HepG2 (cell line): Measurements from ENCODE around the gene NAT9. TPM values are rescaled to one million over a fixed set of nuclear protein-coding genes. Genes with fewer than 3 reads are reported as not detected.

Experiments used
- GMEB2 ChIP-seq: IDR thresholded peaks from 2 replicates; pipeline ENCODE4 v1.6.1; 2016; ENCODE audit warnings: missing biosample characterization, missing genetic modification reagents, low read depth
- RORA ChIP-seq: sonication (generic); formaldehyde crosslinking; IDR thresholded peaks from 2 replicates; pipeline ENCODE4 v1.5.0; 2020; ENCODE audit warnings: mild to moderate bottlenecking, missing genetic modification reagents, moderate library complexity
- SMYD3 ChIP-seq: sonication (generic); formaldehyde crosslinking; IDR thresholded peaks from 2 replicates; pipeline ENCODE4 v1.8.1; 2023; ENCODE audit warnings: mild to moderate bottlenecking, missing genetic modification reagents
- ZBTB34 ChIP-seq: sonication (generic); formaldehyde crosslinking; IDR thresholded peaks from 2 replicates; pipeline ENCODE4 v1.8.0; 2022; ENCODE audit warnings: mild to moderate bottlenecking, missing genetic modification reagents
- ZFP36L2 ChIP-seq: sonication (generic); formaldehyde crosslinking; IDR thresholded peaks from 2 replicates; pipeline ENCODE4 v1.4.0; 2020; ENCODE audit warnings: missing genetic modification reagents
- ZNF142 ChIP-seq: sonication (generic); formaldehyde crosslinking; IDR thresholded peaks from 2 replicates; pipeline ENCODE4 v1.4.0; 2020; ENCODE audit warnings: missing genetic modification reagents
- ZNF292 ChIP-seq: sonication (generic); formaldehyde crosslinking; IDR thresholded peaks from 2 replicates; pipeline ENCODE4 v1.8.1; 2022; ENCODE audit warnings: mild to moderate bottlenecking, low read depth, missing genetic modification reagents, borderline replicate concordance
- ZNF460 ChIP-seq: sonication (generic); formaldehyde crosslinking; IDR thresholded peaks from 2 replicates; pipeline ENCODE4 v1.5.1; 2020; ENCODE audit warnings: missing genetic modification reagents, mild to moderate bottlenecking, borderline replicate concordance
- ZNF484 ChIP-seq: sonication (generic); formaldehyde crosslinking; IDR thresholded peaks from 2 replicates; pipeline ENCODE4 v1.5.1; 2020; ENCODE audit warnings: mild to moderate bottlenecking, low read depth, missing genetic modification reagents, borderline replicate concordance
- ZNF501 ChIP-seq: sonication (generic); formaldehyde crosslinking; IDR thresholded peaks from 2 replicates; pipeline ENCODE4 v1.5.1; 2020; ENCODE audit warnings: mild to moderate bottlenecking, moderate library complexity, missing genetic modification reagents
- ZNF556 ChIP-seq: sonication (generic); formaldehyde crosslinking; IDR thresholded peaks from 2 replicates; pipeline ENCODE4 v1.4.0; 2020; ENCODE audit warnings: mild to moderate bottlenecking, missing genetic modification reagents, borderline replicate concordance
- ZNF879 ChIP-seq: sonication (generic); formaldehyde crosslinking; IDR thresholded peaks from 2 replicates; pipeline ENCODE4 v1.8.1; 2023; ENCODE audit warnings: missing genetic modification reagents
- polyA plus RNA-seq, 8 experiments: library from polyadenylated mRNA; depleted of rRNA in 3 of 8; stranded (reverse) in 7 of 8; unstranded in 1 of 8; fragments of >200 nt; fragmentation: Illumina TruSeq in 4 of 8; extraction: Trizol in 4 of 8; gene quantifications; 2 replicates each; pipeline versions ENCODE4 v1.2.1 to v1.2.3, GENCODE V29; 2011 to 2016; ENCODE audit warnings: low read depth in 4 of 8, missing spikeins in 1 of 8, mixed read lengths in 1 of 8; ENCODE audit not compliant: insufficient read depth in 1 of 8
- total RNA-seq, 5 experiments: library from RNA; depleted of rRNA; stranded (reverse); fragments of >200 nt; fragmentation: Illumina TruSeq; extraction: Trizol; gene quantifications; 2 replicates each; pipeline ENCODE4 v1.2.3, GENCODE V29; 2016; ENCODE audit warnings: low read depth in 1 of 5
- TF ChIP-seq, protein P1 (sequence below): sonication (generic); formaldehyde crosslinking; conservative IDR thresholded peaks from 2 replicates; pipeline ENCODE4 v1.4.0; 2020; ENCODE audit warnings: missing genetic modification reagents
- TF ChIP-seq, protein P2 (sequence below): sonication (generic); formaldehyde crosslinking; conservative IDR thresholded peaks from 2 replicates; pipeline ENCODE4 v1.4.0; 2020; ENCODE audit warnings: missing genetic modification reagents

NAT9 gene
- total and polyA plus RNA-seq, 2 of the 13 experiments (the other 11 are each of a cell fraction or from before 2014, with no cell fraction given) = 39.7 to 44.2 TPM

DNA sequence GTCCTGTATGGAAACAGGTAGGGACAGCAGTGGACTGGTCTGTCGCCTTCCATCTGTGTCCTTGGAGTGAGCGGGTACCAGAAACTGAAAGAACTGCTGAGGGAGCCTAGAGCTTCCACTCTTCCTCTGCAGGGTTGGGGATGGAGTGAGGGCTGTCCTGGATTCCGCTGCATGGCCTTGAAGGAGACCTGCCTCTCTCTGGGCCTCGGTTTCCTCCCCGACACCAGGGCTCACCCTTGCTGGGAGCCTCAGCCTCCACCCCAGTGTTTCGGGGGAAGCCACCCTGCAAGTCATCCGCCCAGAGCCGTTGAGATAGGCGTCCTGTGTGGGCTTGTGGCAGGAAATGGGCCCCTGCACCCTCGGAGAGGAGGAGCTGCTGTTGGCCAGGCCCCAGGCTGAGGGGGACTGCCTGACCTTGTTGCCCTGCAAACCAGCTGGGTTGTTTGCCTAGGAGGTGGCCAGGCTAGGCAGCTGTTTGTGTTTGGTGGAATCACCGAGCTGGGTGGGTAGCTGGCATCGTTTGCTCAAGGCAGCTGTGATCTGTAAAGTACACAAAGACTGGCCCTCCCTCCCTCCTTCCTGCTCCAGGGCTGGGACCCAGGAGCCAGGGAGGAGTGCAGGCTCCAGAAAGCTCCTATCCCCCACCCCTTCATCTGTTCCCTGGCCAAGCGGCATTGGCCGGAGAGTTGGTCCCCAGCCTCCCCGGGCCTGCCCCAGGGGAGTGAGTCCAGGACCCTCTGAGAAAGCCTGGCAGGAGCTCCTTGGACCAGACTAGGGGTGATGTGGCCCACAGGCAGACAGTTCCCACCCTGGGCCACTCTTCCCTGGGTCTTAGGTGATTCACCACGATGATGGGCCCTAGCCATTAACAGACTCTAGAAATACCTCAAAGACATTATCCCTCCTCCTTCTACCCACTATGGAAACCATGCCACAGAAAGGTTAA lies 37.8 kb downstream of the NAT9 start (continued):
- TF ChIP-seq, protein P1, sequence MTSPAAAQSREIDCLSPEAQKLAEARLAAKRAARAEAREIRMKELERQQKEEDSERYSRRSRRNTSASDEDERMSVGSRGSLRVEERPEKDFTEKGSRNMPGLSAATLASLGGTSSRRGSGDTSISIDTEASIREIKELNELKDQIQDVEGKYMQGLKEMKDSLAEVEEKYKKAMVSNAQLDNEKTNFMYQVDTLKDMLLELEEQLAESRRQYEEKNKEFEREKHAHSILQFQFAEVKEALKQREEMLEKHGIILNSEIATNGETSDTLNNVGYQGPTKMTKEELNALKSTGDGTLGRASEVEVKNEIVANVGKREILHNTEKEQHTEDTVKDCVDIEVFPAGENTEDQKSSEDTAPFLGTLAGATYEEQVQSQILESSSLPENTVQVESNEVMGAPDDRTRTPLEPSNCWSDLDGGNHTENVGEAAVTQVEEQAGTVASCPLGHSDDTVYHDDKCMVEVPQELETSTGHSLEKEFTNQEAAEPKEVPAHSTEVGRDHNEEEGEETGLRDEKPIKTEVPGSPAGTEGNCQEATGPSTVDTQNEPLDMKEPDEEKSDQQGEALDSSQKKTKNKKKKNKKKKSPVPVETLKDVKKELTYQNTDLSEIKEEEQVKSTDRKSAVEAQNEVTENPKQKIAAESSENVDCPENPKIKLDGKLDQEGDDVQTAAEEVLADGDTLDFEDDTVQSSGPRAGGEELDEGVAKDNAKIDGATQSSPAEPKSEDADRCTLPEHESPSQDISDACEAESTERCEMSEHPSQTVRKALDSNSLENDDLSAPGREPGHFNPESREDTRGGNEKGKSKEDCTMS (CRISPR knock-in tag) = no peak
- TF ChIP-seq RORA (CRISPR knock-in tag) = no peak
- TF ChIP-seq ZNF484 (CRISPR knock-in tag) = no peak
- no peak for TF ChIP-seq GMEB2 (CRISPR knock-in tag)
- no peak for TF ChIP-seq ZNF142
- TF ChIP-seq ZBTB34 (CRISPR knock-in tag) = peak; percentile 98
- no peak for TF ChIP-seq ZNF556 (CRISPR knock-in tag)
- TF ChIP-seq, protein P2, sequence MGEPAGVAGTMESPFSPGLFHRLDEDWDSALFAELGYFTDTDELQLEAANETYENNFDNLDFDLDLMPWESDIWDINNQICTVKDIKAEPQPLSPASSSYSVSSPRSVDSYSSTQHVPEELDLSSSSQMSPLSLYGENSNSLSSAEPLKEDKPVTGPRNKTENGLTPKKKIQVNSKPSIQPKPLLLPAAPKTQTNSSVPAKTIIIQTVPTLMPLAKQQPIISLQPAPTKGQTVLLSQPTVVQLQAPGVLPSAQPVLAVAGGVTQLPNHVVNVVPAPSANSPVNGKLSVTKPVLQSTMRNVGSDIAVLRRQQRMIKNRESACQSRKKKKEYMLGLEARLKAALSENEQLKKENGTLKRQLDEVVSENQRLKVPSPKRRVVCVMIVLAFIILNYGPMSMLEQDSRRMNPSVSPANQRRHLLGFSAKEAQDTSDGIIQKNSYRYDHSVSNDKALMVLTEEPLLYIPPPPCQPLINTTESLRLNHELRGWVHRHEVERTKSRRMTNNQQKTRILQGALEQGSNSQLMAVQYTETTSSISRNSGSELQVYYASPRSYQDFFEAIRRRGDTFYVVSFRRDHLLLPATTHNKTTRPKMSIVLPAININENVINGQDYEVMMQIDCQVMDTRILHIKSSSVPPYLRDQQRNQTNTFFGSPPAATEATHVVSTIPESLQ (CRISPR knock-in tag) = no peak
- no peak for TF ChIP-seq SMYD3 (CRISPR knock-in tag)
- no peak; the same call in 1 of the 2 replicates for TF ChIP-seq ZNF460
- no peak for TF ChIP-seq ZNF501 (CRISPR knock-in tag)
- TF ChIP-seq ZNF879 (CRISPR knock-in tag) = no peak
- TF ChIP-seq ZNF292 (CRISPR knock-in tag) = peak; percentile 29; the same call in 1 of the 2 replicates
- TF ChIP-seq ZFP36L2 (CRISPR knock-in tag) = no peak
